Panc1 (cell line): ENCODE results near the gene TBXAS1.

Experiments
- POLR2AphosphoS5 ChIP-seq: IDR thresholded peaks from 2 replicates; pipeline ENCODE4 v1.6.1; 2012; ENCODE audit warnings: mild to moderate bottlenecking, low read depth, low read length, moderate library complexity
- SIN3A ChIP-seq: IDR thresholded peaks from 2 replicates; pipeline ENCODE4 v1.6.1; 2012; ENCODE audit warnings: low read depth, mild to moderate bottlenecking, low read length, moderate library complexity, borderline replicate concordance; ENCODE audit not compliant: insufficient read depth
- TCF7L2 ChIP-seq: IDR thresholded peaks from 2 replicates; pipeline ENCODE4 v1.6.1; 2011; ENCODE audit warnings: mild to moderate bottlenecking, low read depth, low read length, inconsistent platforms
- TF ChIP-seq, protein P1 (sequence below): fragments of 450-650 bp; IDR thresholded peaks from 2 replicates; pipeline ENCODE4 v1.5.1; 2017; ENCODE audit warnings: mild to moderate bottlenecking

DNA sequence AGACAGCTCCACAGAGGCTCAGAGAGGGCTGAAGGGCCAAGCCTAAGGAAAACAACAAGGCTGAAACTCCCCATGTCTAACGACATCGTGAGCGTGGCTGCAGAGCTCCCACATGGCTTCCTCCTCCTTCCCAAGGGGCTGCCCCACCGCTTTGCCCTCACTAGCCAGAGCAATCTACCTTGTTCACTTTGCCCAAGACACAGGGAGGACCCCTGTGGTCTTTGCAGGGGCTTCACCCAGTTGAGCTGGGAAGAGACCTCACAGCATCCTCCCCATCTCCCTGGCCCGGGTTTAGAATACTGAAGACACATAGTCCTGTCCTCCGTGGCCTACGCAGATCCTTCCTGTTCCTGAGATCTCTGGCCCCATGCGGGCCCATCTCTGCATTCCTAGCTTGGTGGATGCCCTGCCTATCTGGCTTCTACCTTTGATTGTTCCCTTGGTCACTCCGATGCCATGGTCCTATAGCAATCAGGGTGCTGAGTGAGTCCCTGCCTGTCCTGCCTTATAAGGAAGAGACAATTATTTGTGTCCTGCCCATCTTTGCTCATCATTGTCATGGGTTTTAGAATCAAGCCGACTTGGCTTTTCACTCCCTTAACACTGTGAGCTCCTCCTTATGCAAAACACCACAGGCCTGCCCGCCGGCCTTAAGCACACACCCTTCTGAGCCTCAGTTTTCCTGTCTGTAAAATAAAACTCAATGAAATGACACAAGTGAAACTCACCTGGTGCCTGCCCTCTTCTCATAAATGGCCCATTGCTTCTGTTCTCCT is 160.5 kb downstream of the TBXAS1 start:
- TF ChIP-seq, protein P1, sequence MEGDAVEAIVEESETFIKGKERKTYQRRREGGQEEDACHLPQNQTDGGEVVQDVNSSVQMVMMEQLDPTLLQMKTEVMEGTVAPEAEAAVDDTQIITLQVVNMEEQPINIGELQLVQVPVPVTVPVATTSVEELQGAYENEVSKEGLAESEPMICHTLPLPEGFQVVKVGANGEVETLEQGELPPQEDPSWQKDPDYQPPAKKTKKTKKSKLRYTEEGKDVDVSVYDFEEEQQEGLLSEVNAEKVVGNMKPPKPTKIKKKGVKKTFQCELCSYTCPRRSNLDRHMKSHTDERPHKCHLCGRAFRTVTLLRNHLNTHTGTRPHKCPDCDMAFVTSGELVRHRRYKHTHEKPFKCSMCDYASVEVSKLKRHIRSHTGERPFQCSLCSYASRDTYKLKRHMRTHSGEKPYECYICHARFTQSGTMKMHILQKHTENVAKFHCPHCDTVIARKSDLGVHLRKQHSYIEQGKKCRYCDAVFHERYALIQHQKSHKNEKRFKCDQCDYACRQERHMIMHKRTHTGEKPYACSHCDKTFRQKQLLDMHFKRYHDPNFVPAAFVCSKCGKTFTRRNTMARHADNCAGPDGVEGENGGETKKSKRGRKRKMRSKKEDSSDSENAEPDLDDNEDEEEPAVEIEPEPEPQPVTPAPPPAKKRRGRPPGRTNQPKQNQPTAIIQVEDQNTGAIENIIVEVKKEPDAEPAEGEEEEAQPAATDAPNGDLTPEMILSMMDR = no peak
- no peak for TF ChIP-seq POLR2AphosphoS5
- no peak for TF ChIP-seq TCF7L2
- TF ChIP-seq SIN3A = no peak
